A375 (cell line): ENCODE measurements around the gene GMNN. TPM values are rescaled to one million over a fixed set of nuclear protein-coding genes. Genes with fewer than 3 reads are reported as not detected.

ENCODE experiments used
- total RNA-seq: library from RNA; depleted of rRNA; stranded (reverse); fragments of >200 nt; shearing (Covaris generic); gene quantifications from 2 replicates; pipeline ENCODE4 v1.2.3, GENCODE V29; 2014; rRNA removed

GMNN gene
- total RNA-seq, result 49.1 and 58.0 TPM in 2 replicates

DNA sequence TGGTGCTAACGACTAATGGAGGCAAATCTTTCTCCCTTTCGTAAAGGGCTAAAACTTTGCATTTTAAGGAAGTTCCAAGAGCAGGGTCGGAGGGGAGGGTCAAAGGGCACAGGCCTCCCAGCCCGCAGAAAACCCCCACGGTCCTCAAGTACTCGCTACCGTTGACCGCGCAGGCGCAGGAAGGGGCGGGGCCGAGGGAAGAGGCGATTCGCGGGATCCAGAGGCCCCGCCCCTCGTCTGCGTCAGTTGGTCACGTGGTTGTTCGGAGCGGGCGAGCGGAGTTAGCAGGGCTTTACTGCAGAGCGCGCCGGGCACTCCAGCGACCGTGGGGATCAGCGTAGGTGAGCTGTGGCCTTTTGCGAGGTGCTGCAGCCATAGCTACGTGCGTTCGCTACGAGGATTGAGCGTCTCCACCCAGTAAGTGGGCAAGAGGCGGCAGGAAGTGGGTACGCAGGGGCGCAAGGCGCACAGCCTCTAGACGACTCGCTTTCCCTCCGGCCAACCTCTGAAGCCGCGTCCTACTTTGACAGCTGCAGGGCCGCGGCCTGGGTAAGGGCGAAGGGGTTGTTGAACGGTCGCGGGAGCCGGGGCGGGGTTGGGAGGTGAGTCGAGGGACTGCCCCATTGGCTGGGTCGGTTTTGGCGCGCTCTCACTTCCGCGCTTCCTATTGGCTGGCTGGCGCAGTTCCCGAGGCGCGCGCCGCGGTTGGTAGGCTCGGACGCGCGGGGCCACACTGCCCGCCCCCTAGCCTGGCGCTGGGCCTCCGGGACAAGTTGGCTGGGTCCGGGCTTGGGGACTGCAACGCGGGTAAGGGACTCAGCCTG lies at the start of gene GMNN:
Gene GMNN, plus strand, starts transcription at position 242 of the 824 bp plus-strand sequence. CDS start 2,310 bp downstream, outside the sequence.

DNA sequence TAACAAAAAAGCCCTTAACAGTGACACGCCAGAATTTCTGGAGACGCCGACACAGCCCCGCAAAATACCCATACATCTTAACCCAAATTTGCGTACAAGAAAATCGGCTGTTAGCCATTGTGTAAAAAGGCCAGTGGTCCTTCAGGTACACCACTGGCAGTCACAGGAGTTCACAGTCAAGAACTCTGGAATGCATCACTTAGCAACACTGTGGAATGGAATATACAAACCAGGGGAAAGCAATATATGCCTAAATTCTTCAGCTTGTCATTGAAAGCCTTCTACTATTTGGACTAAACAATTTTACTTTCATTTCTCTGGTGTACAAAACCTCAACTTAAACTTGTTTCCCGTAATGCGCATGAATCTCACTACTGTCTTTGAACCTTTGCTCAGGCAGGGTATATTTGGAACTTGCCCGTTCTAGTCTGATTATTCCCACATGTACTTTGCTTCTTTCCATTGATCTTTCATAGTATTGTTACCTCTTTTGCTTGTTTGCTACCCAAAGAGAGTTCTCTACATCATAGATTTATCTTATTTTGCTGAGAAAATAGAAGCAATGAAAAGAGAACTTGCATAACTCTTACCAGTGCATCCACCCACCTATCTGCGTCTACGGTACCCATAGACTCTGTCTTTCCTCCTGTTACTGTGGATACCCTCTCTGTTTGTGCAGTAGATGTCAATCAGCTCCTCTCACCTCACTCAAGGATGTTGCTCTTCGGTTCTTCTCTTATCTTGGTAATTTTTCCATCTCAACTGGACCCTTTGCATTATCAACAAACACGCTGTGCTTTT lies 24.2 kb downstream of the GMNN start, which contains the start of gene ARMH2:
Gene ARMH2, minus strand, starts transcription at position 178 of the 801 bp plus-strand sequence. Its CDS starts 60 bp downstream, at position 118.

Other genes starting within 250 kb of the GMNN start
- 0.05 TPM in 1 of 2 replicates, not detected in the other for gene KIAA0319, start 128.7 kb upstream of the GMNN start, total RNA-seq
- gene TDP2, start 108.0 kb upstream of the GMNN start, total RNA-seq, result 9.1 and 11.2 TPM in 2 replicates
- gene ACOT13, start 107.9 kb upstream of the GMNN start, total RNA-seq, result 2.6 and 6.7 TPM in 2 replicates
- gene C6orf62, start 55.8 kb upstream of the GMNN start, total RNA-seq, result 32.1 and 33.9 TPM in 2 replicates
- gene ARMH2, start 24.0 kb downstream of the GMNN start, total RNA-seq, result not detected in 2 replicates
- 0.53 and 1.1 TPM in 2 replicates for gene RIPOR2, start 161.0 kb downstream of the GMNN start, total RNA-seq